SK-N-DZ (cell line): Measurements from ENCODE around the gene ZNF490. TPM values are rescaled to one million over a fixed set of nuclear protein-coding genes. Genes with fewer than 3 reads are reported as not detected.
"Not testable (repeated sequence)": the region's sequence is repeated elsewhere in the genome, so short reads cannot be mapped to it uniquely, and the experiment has no call there.

ENCODE experiments used
- DNase-seq: peaks from one replicate; pipeline ENCODE4 v3.0.0-alpha.2; 2015; ENCODE audit warnings: low spot score
- polyA plus RNA-seq, 2 experiments: library from polyadenylated mRNA; depleted of rRNA; stranded (reverse); fragments of >200 nt; gene quantifications; 2 replicates each; pipeline ENCODE4 v1.2.3, GENCODE V29; 2014

Gene ZNF490
- 3.0 and 3.7 TPM in 2 replicates for polyA plus RNA-seq (2014; cell fraction: cytosol; rRNA removed)
- polyA plus RNA-seq (2014; cell fraction: nucleus; rRNA removed) = 0.52 and 2.8 TPM in 2 replicates

GRCh38 chr19:12610540-12611360, at the start of gene ZNF490, which contains the start of gene ZNF791:
Gene ZNF490 (minus strand): TSS chr19:12610813. CDS start chr19:12610680, 133 bp downstream.
Gene ZNF791 (plus strand): TSS chr19:12610920. CDS start chr19:12611080, 160 bp downstream.
- DNase-seq = peak; percentile 98

DNA sequence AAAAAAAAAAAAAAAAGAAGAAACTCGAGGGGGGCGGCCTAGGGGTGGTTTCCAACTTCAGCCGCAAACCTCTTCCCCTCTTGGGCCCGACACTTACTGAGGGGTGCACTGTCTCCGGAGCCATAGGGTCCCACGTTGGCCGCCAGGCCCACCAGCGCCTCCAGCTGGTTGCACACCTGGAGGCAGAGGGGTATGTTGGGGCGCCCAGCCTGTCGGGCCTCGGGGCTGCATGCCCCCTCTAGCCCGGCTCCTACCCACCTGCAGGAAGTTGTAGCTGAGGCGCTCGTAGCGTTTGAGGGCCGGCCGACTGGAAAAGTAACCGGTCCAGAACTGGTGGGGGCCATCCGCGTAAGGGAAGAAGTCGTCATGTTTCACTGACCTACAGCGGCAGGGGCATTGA, 47.4 kb upstream of the ZNF490 start:
- no peak for DNase-seq

GRCh38 chr19:12656899-12657571, 46.4 kb upstream of the ZNF490 start:
- no peak for DNase-seq

DNA sequence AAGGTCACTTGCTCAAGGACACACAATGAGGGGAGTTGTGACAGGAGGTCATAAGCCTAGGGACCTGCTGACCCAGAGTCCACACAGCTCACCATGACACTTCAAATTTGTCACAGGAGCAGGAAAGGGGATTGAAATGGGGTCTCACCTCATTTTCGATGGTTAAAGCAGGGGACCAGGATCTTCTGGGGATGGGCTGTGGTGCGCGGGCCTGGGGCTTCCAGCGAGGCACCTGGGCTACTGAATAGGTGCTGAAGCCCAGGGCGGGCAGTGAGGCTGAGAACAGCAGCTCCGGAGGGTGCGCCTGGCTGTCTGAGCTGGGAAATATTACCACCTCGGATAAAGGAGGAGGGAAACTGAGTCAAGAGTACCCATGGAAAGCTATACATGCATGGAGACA, 44.9 kb upstream of the ZNF490 start:
- no peak for DNase-seq

GRCh38 chr19:12652219-12652618, 41.6 kb upstream of the ZNF490 start:
- DNase-seq = no peak

DNA sequence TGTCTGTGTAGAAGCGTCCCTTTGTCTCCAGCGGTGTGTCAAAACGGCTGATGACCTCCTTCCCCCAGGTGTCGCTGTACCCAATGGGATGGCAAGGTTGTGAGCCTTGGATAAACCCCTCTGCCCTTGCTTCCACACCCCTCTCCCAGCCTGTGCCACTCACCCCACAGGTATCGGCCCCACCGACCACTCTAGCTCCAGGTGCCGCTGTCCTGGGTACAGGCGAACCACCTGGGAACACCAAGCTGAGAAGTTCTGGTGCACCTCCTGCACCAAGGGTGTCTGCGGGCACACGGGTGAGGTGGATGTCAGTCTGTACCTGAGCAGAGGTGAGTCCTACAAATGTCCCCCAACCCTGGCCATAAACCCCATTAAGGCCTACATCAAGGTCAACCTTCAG, 39.3 kb upstream of the ZNF490 start:
- no peak for DNase-seq

GRCh38 chr19:12648088-12648487, 37.5 kb upstream of the ZNF490 start:
- no peak for DNase-seq

GRCh38 chr19:12647490-12648071, 37.0 kb upstream of the ZNF490 start:
- DNase-seq = no peak

DNA sequence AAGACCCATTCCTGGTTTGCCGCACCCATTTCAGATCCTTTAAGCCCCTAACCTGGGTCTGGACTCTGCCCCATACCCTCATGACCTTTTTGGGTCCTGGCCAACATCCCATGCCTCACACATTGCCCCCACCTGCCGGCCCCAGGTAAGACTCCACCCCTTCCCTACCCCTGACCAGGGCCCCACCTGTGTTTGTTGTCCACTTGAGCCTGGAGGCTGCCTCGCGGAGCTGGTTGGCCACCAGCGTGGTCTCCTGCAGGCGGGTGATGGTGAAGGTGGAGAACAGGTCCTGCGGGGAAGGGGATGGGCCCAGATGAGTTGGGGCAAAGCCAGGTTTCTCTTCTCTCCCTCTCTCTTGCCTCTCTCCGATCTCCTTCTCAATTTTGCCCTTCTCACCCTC, 36.4 kb upstream of the ZNF490 start:
- DNase-seq = no peak

DNA sequence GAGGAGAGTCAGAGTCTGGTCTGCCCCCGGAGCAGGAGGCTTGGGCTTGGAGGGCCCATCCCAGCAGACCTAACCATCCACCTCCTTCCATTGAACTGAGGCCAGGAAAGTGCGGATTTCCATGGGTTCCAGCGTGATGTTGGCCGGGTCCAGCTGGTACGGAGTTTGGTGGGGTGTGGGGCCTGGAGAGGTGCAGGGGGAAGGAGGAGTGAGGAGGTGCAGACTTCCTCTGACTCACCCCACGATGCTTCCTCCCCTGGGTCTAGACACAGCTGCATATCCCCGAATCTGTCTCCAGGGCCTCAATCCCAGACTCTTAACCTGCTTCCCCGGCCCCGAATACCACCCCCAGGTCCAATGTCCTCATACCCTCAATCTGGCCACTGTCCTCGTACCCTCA, 35.9 kb upstream of the ZNF490 start:
- DNase-seq = no peak

DNA sequence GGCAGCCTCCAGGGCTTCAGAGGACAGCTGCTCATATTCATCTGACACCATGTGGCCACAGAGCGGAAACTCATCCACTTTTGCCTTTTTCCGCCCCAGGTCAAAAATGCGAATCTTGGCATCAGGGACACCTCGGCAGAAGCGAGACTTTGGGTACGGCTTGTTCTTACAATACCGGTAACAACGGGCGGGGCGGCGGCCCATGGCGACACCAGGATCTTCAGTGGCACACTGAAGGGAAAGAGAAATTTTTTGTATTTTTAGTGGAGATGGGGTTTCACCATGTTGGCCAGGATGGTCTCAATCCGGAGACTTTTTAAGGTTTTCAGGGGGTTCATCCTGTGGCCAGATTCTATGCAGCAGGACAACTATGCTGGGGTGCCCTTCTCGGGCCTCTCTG, 33.1 kb upstream of the ZNF490 start:
- DNase-seq = not testable (repeated sequence)

GRCh38 chr19:12642506-12642905, 31.9 kb upstream of the ZNF490 start:
- DNase-seq = no peak

DNA sequence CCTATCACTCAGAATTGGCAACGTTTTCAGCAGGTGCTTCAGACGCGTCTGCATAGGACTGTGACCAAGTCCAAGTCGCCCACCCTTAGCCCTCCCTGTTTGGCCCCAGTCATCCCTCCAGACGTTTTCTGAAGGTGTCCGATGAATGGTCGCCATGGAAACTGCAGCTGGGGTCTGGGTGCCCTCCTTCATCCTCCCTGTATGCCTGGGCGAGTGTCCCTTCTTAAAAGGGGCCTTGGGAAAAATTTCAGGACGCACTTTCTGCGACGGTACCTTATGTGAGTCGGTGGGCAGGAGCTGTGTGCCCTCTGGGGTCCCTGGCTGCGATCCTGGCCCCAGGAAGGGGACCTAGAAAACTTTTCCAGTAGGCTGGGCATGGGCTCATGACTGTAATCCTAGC, 30.8 kb upstream of the ZNF490 start:
- DNase-seq = no peak

DNA sequence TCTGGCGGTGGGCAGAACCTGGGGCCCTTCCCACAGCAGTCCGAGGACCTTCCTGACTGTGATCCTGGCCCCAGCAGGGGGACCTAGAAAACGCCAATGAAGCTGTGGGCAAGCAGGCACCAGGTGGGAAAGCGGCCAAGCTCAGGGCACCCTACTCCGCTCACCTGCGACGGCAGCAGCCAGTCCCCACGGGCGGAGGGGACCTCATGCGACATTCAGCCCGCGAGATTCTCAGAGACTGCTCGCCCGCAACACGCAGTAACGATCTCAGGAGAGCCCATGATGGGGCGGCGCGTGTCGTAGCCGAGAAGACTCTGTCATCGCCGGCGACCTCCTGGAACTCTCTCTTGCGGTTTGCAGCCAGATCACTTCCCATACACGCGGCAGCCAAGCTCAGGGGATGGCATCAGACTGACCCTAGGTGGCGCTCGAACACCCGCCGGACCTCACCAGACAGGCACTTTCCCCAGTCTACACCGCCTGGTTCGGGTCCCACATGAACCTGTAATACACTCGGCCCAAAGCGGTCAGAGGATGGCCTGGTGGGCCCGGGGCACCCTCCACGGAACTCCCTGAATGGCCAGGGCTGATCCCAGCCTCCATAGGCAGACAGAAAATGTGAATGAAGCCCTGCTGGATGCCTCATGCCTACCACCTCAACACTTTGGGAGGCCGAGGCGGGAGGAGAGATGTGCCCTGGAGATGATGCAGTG, 29.4 kb upstream of the ZNF490 start:
- peak; percentile 73 for DNase-seq

GRCh38 chr19:12638611-12639182, 28.1 kb upstream of the ZNF490 start:
- DNase-seq = no peak

DNA sequence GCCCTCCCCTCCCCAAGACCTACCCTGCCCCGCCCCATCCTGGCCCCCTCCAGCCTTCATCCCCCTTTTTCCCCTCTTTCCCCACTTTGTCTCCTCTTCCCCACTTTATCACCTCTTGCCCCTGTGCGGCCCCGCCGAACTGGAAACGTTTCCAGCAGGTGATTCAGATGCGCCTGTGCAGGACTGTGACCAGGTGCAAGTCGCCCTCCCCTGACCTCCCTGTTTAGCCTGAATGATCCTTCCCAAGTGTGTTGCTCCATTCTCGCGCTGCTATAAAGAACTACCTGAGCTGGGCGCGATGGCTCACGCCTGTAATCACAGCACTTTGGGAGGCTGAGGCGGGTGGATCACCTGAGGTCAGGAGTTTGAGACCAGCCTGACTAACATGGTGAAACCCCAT, 26.0 kb upstream of the ZNF490 start:
- DNase-seq = no peak

- no peak for DNase-seq
Observed at GRCh38 chr19:12629215-12629614, 18.6 kb upstream of the ZNF490 start.

GRCh38 chr19:12628040-12629022, 17.7 kb upstream of the ZNF490 start:
- no peak for DNase-seq

DNA sequence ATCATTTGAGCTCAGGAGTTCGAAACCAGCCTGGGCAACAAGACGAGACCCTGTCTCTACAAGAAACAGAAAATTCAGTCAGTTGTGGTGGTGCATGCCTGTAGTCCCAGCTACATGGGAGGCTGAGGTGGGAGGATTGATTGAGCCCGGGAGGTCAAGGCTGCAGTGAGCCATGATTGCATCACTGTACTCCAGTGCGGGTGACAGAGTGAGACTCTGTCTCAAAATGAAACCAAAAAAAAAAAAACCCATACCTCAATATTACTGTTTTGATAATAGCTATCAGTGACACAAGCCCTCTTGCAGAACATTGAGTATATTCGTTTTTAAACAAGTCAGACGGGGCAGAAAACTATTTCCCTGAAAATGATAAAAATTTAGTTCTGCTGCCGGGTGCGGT, 16.3 kb upstream of the ZNF490 start:
- DNase-seq = no peak

GRCh38 chr19:12623361-12624031, 12.9 kb upstream of the ZNF490 start:
- DNase-seq = no peak
